ENCODE data around the gene SEMA4F.

The SEMA4F gene

DNA sequence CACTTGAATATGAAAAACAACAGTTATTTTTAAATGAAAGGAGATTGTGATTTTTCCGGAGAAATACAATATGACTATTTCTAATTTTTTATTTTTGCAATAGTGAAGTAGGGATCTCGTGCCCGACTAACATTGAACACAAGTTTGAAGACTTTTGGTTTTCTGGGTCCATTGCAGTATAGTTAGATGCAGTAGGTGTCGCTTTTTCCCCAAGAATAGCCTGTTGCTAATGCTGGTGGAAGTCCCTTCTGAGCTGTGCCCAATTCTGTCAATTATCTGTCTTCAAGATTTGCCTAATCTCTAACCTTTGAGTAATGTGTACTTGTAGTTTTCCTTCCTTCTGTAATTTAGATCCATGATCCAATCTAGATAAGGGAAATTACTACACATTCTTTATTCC, 36.5 kb downstream of the SEMA4F start:
- no peak overlapping the region for H3K4me3 ChIP-seq (ENCODE audit: low read length)
- no peaks in the 10 kb centered on the region for H3K79me2 ChIP-seq (ENCODE audit: control insufficient read depth, low read length)
- no peaks in the 10 kb centered on the region for H3K9me2 ChIP-seq (replicated peaks; ENCODE audit: control insufficient read depth, low read length)
- TF ChIP-seq, protein P1, sequence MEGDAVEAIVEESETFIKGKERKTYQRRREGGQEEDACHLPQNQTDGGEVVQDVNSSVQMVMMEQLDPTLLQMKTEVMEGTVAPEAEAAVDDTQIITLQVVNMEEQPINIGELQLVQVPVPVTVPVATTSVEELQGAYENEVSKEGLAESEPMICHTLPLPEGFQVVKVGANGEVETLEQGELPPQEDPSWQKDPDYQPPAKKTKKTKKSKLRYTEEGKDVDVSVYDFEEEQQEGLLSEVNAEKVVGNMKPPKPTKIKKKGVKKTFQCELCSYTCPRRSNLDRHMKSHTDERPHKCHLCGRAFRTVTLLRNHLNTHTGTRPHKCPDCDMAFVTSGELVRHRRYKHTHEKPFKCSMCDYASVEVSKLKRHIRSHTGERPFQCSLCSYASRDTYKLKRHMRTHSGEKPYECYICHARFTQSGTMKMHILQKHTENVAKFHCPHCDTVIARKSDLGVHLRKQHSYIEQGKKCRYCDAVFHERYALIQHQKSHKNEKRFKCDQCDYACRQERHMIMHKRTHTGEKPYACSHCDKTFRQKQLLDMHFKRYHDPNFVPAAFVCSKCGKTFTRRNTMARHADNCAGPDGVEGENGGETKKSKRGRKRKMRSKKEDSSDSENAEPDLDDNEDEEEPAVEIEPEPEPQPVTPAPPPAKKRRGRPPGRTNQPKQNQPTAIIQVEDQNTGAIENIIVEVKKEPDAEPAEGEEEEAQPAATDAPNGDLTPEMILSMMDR (IDR thresholded peaks at IDR 0.05; ENCODE audit: low read depth, low read length, poor library complexity, severe bottlenecking) = peak; percentile 68
- no peak for TF ChIP-seq EZH2phosphoT487 (IDR thresholded peaks at IDR 0.05; ENCODE audit: borderline replicate concordance, low read length)
- H3K9me3 ChIP-seq (ENCODE audit: control insufficient read depth, insufficient read depth, low read length) = no peaks in the 10 kb centered on the region
- H3K36me3 ChIP-seq (ENCODE audit: control insufficient read depth, low read length) = no peaks in the 10 kb centered on the region
- H3K4me1 ChIP-seq (ENCODE audit: control insufficient read depth, low read length) = no peaks in the 10 kb centered on the region
- no peak overlapping the region for H3K4me2 ChIP-seq (ENCODE audit: low read length)
- no peaks in the 10 kb centered on the region for H4K20me1 ChIP-seq (ENCODE audit: control insufficient read depth, insufficient read depth, low read depth, low read length)
- peaks cover 32% of the 10 kb centered on the region for H3K27me3 ChIP-seq (ENCODE audit: control insufficient read depth, low read length)
- no peaks in the 10 kb centered on the region for H3F3A ChIP-seq (ENCODE audit: control insufficient read depth, insufficient read depth)
- no peak overlapping the region for H3K27ac ChIP-seq (ENCODE audit: low read depth, low read length)

DNA sequence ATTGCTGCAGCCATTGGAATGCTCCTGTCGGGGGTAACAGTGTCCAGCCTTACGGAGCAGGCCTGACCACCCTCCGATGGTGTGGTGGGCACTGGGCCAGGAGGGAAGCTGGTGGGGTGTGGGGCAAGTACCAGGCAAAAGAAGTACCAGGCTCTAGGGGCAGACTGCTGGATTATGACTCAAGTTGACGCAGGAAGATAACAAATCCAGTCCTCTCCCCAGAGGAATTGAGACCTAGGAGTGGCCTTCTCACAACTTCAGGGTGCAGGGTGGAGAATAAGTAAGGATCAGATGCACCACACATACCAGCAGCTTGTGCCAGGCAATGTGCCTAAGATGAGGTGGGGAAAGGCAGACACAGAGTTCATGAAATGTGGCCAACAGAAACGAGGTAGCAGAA, 37.9 kb downstream of the SEMA4F start:
- H4K20me1 ChIP-seq (ENCODE audit: control insufficient read depth, insufficient read depth, low read depth, low read length) = no peaks in the 10 kb centered on the region
- H3K27me3 ChIP-seq (ENCODE audit: control insufficient read depth, low read length) = peaks cover 32% of the 10 kb centered on the region
- no peak overlapping the region for H3K27ac ChIP-seq (ENCODE audit: low read depth, low read length)
- TF ChIP-seq, protein P1 (IDR thresholded peaks at IDR 0.05; ENCODE audit: low read depth, low read length, poor library complexity, severe bottlenecking) = no peak
- no peak for TF ChIP-seq EZH2phosphoT487 (IDR thresholded peaks at IDR 0.05; ENCODE audit: borderline replicate concordance, low read length)
- H3K4me1 ChIP-seq (ENCODE audit: control insufficient read depth, low read length) = no peaks in the 10 kb centered on the region
- H3K9me3 ChIP-seq (ENCODE audit: control insufficient read depth, insufficient read depth, low read length) = no peaks in the 10 kb centered on the region
- no peak overlapping the region for H3K4me2 ChIP-seq (ENCODE audit: low read length)
- no peaks in the 10 kb centered on the region for H3K79me2 ChIP-seq (ENCODE audit: control insufficient read depth, low read length)
- H3F3A ChIP-seq (ENCODE audit: control insufficient read depth, insufficient read depth) = no peaks in the 10 kb centered on the region
- no peak overlapping the region for H3K4me3 ChIP-seq (ENCODE audit: low read length)
- no peaks in the 10 kb centered on the region for H3K36me3 ChIP-seq (ENCODE audit: control insufficient read depth, low read length)
- no peaks in the 10 kb centered on the region for H3K9me2 ChIP-seq (replicated peaks; ENCODE audit: control insufficient read depth, low read length)

DNA sequence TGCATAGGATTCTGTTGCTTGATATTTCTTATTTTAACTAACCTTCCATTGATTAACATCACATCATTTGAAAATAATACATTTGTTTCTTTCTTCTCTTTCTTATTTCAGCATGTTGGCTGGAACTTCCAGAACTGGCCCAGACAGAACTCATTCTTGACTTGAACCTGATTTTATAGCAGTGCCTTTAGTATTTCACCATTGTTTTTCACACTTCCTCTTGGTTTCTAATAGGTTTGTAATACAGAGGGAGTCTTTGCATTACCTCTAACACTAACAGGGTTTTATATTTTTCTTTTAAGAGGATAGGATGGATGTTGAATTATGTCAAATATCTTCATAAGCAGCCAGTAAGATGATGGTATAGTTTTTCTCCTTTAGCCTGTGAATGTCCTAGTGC, 39.2 kb downstream of the SEMA4F start:
- Histone ChIP-seq H3K4me2 (ENCODE audit: low read length) (no peak overlapping the region), H3K9me2 (replicated peaks; ENCODE audit: control insufficient read depth, low read length) (no peaks in the 10 kb centered on the region), H4K20me1 (ENCODE audit: control insufficient read depth, insufficient read depth, low read depth, low read length) (no peaks in the 10 kb centered on the region), H3K27me3 (ENCODE audit: control insufficient read depth, low read length) (peaks cover 40% of the 10 kb centered on the region), H3F3A (ENCODE audit: control insufficient read depth, insufficient read depth) (no peaks in the 10 kb centered on the region), H3K79me2 (ENCODE audit: control insufficient read depth, low read length) (no peaks in the 10 kb centered on the region), H3K4me1 (ENCODE audit: control insufficient read depth, low read length) (no peaks in the 10 kb centered on the region), H3K27ac (ENCODE audit: low read depth, low read length) (no peak overlapping the region), H3K36me3 (ENCODE audit: control insufficient read depth, low read length) (no peaks in the 10 kb centered on the region), H3K4me3 (ENCODE audit: low read length) (no peak overlapping the region), H3K9me3 (ENCODE audit: control insufficient read depth, insufficient read depth, low read length) (no peaks in the 10 kb centered on the region)
- TF ChIP-seq, protein P1 (IDR thresholded peaks at IDR 0.05; ENCODE audit: low read depth, low read length, poor library complexity, severe bottlenecking) = no peak
- TF ChIP-seq EZH2phosphoT487 (IDR thresholded peaks at IDR 0.05; ENCODE audit: borderline replicate concordance, low read length) = no peak

DNA sequence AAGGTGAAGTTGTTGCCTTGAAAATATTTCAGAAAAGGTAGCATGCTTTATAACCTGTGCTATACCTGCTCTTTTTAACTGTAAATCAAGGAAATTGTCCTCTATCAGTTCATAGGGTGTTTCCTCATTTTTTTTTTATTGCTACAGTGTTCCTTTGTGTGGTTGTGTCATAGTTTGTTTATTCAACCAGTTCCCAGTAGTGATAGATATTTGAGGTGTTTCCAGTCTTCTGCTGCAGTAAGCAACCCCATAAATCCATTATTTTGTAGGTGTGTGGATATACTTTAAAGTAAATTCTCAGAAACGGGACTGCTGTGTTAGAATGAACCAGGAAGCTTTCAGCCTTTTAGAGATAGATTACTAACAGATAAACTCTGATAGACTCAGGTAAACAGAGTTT, 39.6 kb downstream of the SEMA4F start:
- H3K4me2 ChIP-seq (ENCODE audit: low read length) = no peak overlapping the region
- no peak overlapping the region for H3K27ac ChIP-seq (ENCODE audit: low read depth, low read length)
- no peak overlapping the region for H3K4me3 ChIP-seq (ENCODE audit: low read length)
- no peaks in the 10 kb centered on the region for H3K79me2 ChIP-seq (ENCODE audit: control insufficient read depth, low read length)
- no peak for TF ChIP-seq EZH2phosphoT487 (IDR thresholded peaks at IDR 0.05; ENCODE audit: borderline replicate concordance, low read length)
- TF ChIP-seq, protein P1 (IDR thresholded peaks at IDR 0.05; ENCODE audit: low read depth, low read length, poor library complexity, severe bottlenecking) = no peak
- H4K20me1 ChIP-seq (ENCODE audit: control insufficient read depth, insufficient read depth, low read depth, low read length) = no peaks in the 10 kb centered on the region
- H3K9me2 ChIP-seq (replicated peaks; ENCODE audit: control insufficient read depth, low read length) = no peaks in the 10 kb centered on the region
- no peaks in the 10 kb centered on the region for H3F3A ChIP-seq (ENCODE audit: control insufficient read depth, insufficient read depth)
- H3K36me3 ChIP-seq (ENCODE audit: control insufficient read depth, low read length) = no peaks in the 10 kb centered on the region
- H3K27me3 ChIP-seq (ENCODE audit: control insufficient read depth, low read length) = peaks cover 43% of the 10 kb centered on the region
- no peaks in the 10 kb centered on the region for H3K9me3 ChIP-seq (ENCODE audit: control insufficient read depth, insufficient read depth, low read length)
- H3K4me1 ChIP-seq (ENCODE audit: control insufficient read depth, low read length) = no peaks in the 10 kb centered on the region

Measured in DOHH2 (cell line).